Liver (tissue), 9 donors: Measurements from ENCODE around the gene FGFRL1. TPM values are rescaled to one million over a fixed set of nuclear protein-coding genes. Genes with fewer than 3 reads are reported as not detected.
"Not testable (repeated sequence)": the region's sequence is repeated elsewhere in the genome, so short reads cannot be mapped to it uniquely, and the experiment has no call there.

Source experiments
- DNase-seq: peaks from one replicate; pipeline ENCODE4 v3.0.0-alpha.2; 2017; ENCODE audit warnings: low spot score
- H3K27ac ChIP-seq, 2 donors: one replicate each; pipeline ENCODE4 v1.7.0; 2013; ENCODE audit warnings: inconsistent platforms in 2 of 2, low read length in 2 of 2, control low read depth in 1 of 2, low read depth in 1 of 2, mild to moderate bottlenecking in 1 of 2
- H3K27me3 ChIP-seq, 4 donors: one replicate each; pipeline versions ENCODE4 v1.6.1 to v1.7.0; 2013; ENCODE audit warnings: low read length in 3 of 4, inconsistent platforms in 1 of 4, mild to moderate bottlenecking in 1 of 4, moderate library complexity in 1 of 4; ENCODE audit not compliant: control insufficient read depth in 4 of 4, insufficient read depth in 4 of 4
- H3K36me3 ChIP-seq, 4 donors: one replicate each; pipeline versions ENCODE4 v1.6.1 to v1.7.0; 2013; ENCODE audit warnings: low read length in 3 of 4, mild to moderate bottlenecking in 3 of 4, low read depth in 1 of 4, moderate library complexity in 1 of 4; ENCODE audit not compliant: control insufficient read depth in 4 of 4, insufficient read depth in 3 of 4
- H3K4me1 ChIP-seq, 4 donors: one replicate each; pipeline versions ENCODE4 v1.6.1 to v1.7.0; 2013; ENCODE audit warnings: low read length in 3 of 4, mild to moderate bottlenecking in 3 of 4, moderate library complexity in 1 of 4; ENCODE audit not compliant: control insufficient read depth in 4 of 4, insufficient read depth in 4 of 4
- H3K4me3 ChIP-seq, 3 donors: one replicate each; pipeline versions ENCODE4 v1.6.1 to v1.7.0; 2013; ENCODE audit warnings: low read length in 3 of 3, control low read depth in 1 of 3, low read depth in 1 of 3, mild to moderate bottlenecking in 1 of 3
- H3K9ac ChIP-seq, 2 donors: one replicate each; pipeline ENCODE4 v1.7.0; 2013; ENCODE audit warnings: low read length in 2 of 2, mild to moderate bottlenecking in 2 of 2, moderate library complexity in 2 of 2, control low read depth in 1 of 2, low read depth in 1 of 2
- H3K9me3 ChIP-seq, 4 donors: one replicate each; pipeline versions ENCODE4 v1.6.1 to v1.7.0; 2013; ENCODE audit warnings: low read length in 3 of 4; ENCODE audit not compliant: control insufficient read depth in 4 of 4
- EGR1 ChIP-seq, 2 donors: IDR thresholded peaks; 2 replicates each; pipeline ENCODE4 v1.6.1; 2016 to 2018; ENCODE audit warnings: antibody characterized with exemption in 2 of 2, low read depth in 2 of 2
- FOXA1 ChIP-seq: IDR thresholded peaks from 2 replicates; pipeline ENCODE4 v1.6.1; 2016; ENCODE audit warnings: antibody characterized with exemption
- FOXA2 ChIP-seq: IDR thresholded peaks from 2 replicates; pipeline ENCODE4 v1.6.1; 2016; ENCODE audit warnings: antibody characterized with exemption
- GABPA ChIP-seq, 2 donors: IDR thresholded peaks in 1 of 2; conservative IDR thresholded peaks in 1 of 2; 2 replicates each; pipeline ENCODE4 v1.6.1; 2016; ENCODE audit warnings: antibody characterized with exemption in 2 of 2, mild to moderate bottlenecking in 1 of 2, moderate library complexity in 1 of 2
- HNF4A ChIP-seq, 2 donors: conservative IDR thresholded peaks; 2 replicates each; pipeline ENCODE4 v1.6.1; 2016; ENCODE audit warnings: antibody characterized with exemption in 2 of 2, mild to moderate bottlenecking in 2 of 2
- HNF4G ChIP-seq: IDR thresholded peaks from 2 replicates; pipeline ENCODE4 v1.6.1; 2016; ENCODE audit warnings: antibody characterized with exemption
- JUND ChIP-seq, 2 donors: IDR thresholded peaks; 2 replicates each; pipeline ENCODE4 v1.6.1; 2016; ENCODE audit warnings: antibody characterized with exemption in 2 of 2
- NR2F2 ChIP-seq: IDR thresholded peaks from 2 replicates; pipeline ENCODE4 v1.6.1; 2016; ENCODE audit warnings: antibody characterized with exemption
- RAD21 ChIP-seq, 2 donors: IDR thresholded peaks; 2 replicates each; pipeline ENCODE4 v1.6.1; 2016; ENCODE audit warnings: antibody characterized with exemption in 2 of 2, mild to moderate bottlenecking in 2 of 2
- RXRA ChIP-seq, 2 donors: IDR thresholded peaks; 2 replicates each; pipeline ENCODE4 v1.6.1; 2017 to 2018; ENCODE audit warnings: antibody characterized with exemption in 2 of 2, mild to moderate bottlenecking in 1 of 2
- SP1 ChIP-seq: IDR thresholded peaks from 2 replicates; pipeline ENCODE4 v1.6.1; 2018; ENCODE audit warnings: antibody characterized with exemption, mild to moderate bottlenecking
- TAF1 ChIP-seq: conservative IDR thresholded peaks from 2 replicates; pipeline ENCODE4 v1.6.1; 2016; ENCODE audit warnings: antibody characterized with exemption, mild to moderate bottlenecking
- YY1 ChIP-seq: IDR thresholded peaks from 2 replicates; pipeline ENCODE4 v1.6.1; 2016; ENCODE audit warnings: antibody characterized with exemption, mild to moderate bottlenecking
- WGBS: extraction: QIAGEN DNeasy Blood & Tissue Kit; methylation state at CpG from one replicate; pipeline ENCODE4 v1.1.7; 2013; 5-methylcytosine and 5-hydroxymethylcytosine counted together
- polyA plus RNA-seq, 2 donors: library from polyadenylated mRNA; stranded (reverse) in 1 of 2; unstranded in 1 of 2; fragments of 200-250 nt in 1 of 2; fragments of >200 nt in 1 of 2; fragmentation: Nextera tagmentation in 1 of 2; extraction: Ambion mirVana in 1 of 2; gene quantifications; one replicate each; pipeline versions ENCODE4 v1.2.1 to v1.2.3, GENCODE V29; 2013 to 2015
- total RNA-seq, 2 donors: library from RNA; depleted of rRNA; stranded (reverse); fragments of >200 nt; gene quantifications; one replicate each; pipeline ENCODE4 v1.2.3, GENCODE V29; 2014
- TF ChIP-seq, protein P1 (sequence below): IDR thresholded peaks from 2 replicates; pipeline ENCODE4 v1.6.1; 2016; ENCODE audit warnings: antibody characterized with exemption
- TF ChIP-seq, protein P2 (sequence below): IDR thresholded peaks from 2 replicates; pipeline ENCODE4 v1.6.1; 2016; ENCODE audit warnings: antibody characterized with exemption
- TF ChIP-seq, protein P3 (sequence below): IDR thresholded peaks from 2 replicates; pipeline ENCODE4 v1.6.1; 2016; ENCODE audit warnings: antibody characterized with exemption, mild to moderate bottlenecking
- TF ChIP-seq, protein P4 (sequence below): fragments of 150-350 bp; IDR thresholded peaks from 2 replicates; pipeline ENCODE4 v1.5.1; 2017; ENCODE audit warnings: improper control_type of control experiment, low read depth, low read length; ENCODE audit not compliant: missing input control
- TF ChIP-seq, protein P5 (sequence below): IDR thresholded peaks from 2 replicates; pipeline ENCODE4 v1.6.1; 2016; ENCODE audit warnings: antibody characterized with exemption
- donor health status: healthy.
- donor health status: healthy.
- donor health status: healthy.
- donor health status: healthy.
- donor health status: healthy.

FGFRL1 gene
- total and polyA plus RNA-seq, 4 donors, result 14.2 to 49.1 (median 22.4) TPM

DNA sequence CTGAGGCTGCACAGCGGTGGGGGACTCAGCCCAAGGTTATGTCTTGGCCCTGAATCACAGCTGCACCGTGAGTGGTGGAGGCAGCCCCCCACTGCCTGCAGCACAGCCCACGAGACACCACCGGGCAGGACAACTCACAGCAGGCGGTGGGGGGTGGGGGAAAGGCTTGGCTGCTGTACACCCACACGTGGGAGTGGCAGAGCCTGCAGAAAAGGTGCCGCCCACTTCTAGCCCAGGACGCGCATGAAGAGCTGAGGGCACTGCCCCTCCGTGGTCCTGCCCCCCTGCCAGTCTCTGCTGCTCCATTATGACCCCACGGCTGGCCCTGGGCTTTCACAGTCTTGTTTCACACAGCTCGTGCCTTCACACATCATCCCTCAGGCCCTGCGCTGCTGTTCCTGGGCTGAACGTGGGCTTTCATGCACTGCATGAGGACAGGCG lies 40.8 kb downstream of the FGFRL1 start (continued):
- TF ChIP-seq, protein P1, sequence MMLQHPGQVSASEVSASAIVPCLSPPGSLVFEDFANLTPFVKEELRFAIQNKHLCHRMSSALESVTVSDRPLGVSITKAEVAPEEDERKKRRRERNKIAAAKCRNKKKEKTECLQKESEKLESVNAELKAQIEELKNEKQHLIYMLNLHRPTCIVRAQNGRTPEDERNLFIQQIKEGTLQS, result no peak
- TF ChIP-seq, protein P2, sequence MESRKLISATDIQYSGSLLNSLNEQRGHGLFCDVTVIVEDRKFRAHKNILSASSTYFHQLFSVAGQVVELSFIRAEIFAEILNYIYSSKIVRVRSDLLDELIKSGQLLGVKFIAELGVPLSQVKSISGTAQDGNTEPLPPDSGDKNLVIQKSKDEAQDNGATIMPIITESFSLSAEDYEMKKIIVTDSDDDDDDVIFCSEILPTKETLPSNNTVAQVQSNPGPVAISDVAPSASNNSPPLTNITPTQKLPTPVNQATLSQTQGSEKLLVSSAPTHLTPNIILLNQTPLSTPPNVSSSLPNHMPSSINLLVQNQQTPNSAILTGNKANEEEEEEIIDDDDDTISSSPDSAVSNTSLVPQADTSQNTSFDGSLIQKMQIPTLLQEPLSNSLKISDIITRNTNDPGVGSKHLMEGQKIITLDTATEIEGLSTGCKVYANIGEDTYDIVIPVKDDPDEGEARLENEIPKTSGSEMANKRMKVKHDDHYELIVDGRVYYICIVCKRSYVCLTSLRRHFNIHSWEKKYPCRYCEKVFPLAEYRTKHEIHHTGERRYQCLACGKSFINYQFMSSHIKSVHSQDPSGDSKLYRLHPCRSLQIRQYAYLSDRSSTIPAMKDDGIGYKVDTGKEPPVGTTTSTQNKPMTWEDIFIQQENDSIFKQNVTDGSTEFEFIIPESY, result no peak
- no peak for TF ChIP-seq JUND (IDR thresholded peaks at IDR 0.05)
- no peak for TF ChIP-seq GABPA (IDR thresholded peaks at IDR 0.05 in 1 of 2, conservative IDR thresholded peaks at IDR 0.05 in 1 of 2)

DNA sequence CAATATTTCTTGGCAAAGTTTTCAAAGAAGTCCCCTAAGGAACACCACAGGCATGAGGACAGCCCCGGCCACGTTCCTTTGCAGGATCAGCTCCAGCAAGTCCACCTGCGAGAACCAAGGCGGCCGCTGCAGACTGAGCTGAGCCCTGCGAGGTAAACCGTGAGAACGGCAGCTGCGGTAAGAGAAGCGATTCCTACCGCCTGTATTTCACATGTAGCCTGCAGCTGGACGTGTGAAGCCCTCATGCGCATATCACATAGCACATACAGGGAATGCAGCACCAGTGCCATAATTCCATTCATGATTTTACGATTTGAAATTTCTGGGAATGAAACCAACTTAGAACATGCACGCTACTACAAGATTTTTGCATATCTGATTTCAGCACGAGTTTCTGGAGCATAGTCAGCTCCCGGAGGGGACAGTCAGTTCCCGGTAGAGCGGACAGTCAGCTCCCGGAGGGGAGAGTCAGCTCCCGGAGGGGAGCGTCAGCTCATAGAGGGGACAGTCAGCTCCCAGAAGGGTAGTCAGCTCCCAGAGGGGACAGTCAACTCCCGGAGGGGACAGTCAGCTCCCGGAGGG lies 41.7 kb downstream of the FGFRL1 start:
- TF ChIP-seq GABPA (IDR thresholded peaks at IDR 0.05 in 1 of 2, conservative IDR thresholded peaks at IDR 0.05 in 1 of 2), result no peak
- no peak for TF ChIP-seq HNF4G
- no peak for TF ChIP-seq EGR1 (IDR thresholded peaks at IDR 0.05; ENCODE audit: low read depth in 2 of 2)
- TF ChIP-seq TAF1, result no peak
- TF ChIP-seq, protein P3, sequence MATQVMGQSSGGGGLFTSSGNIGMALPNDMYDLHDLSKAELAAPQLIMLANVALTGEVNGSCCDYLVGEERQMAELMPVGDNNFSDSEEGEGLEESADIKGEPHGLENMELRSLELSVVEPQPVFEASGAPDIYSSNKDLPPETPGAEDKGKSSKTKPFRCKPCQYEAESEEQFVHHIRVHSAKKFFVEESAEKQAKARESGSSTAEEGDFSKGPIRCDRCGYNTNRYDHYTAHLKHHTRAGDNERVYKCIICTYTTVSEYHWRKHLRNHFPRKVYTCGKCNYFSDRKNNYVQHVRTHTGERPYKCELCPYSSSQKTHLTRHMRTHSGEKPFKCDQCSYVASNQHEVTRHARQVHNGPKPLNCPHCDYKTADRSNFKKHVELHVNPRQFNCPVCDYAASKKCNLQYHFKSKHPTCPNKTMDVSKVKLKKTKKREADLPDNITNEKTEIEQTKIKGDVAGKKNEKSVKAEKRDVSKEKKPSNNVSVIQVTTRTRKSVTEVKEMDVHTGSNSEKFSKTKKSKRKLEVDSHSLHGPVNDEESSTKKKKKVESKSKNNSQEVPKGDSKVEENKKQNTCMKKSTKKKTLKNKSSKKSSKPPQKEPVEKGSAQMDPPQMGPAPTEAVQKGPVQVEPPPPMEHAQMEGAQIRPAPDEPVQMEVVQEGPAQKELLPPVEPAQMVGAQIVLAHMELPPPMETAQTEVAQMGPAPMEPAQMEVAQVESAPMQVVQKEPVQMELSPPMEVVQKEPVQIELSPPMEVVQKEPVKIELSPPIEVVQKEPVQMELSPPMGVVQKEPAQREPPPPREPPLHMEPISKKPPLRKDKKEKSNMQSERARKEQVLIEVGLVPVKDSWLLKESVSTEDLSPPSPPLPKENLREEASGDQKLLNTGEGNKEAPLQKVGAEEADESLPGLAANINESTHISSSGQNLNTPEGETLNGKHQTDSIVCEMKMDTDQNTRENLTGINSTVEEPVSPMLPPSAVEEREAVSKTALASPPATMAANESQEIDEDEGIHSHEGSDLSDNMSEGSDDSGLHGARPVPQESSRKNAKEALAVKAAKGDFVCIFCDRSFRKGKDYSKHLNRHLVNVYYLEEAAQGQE, result no peak
- no peak for TF ChIP-seq JUND (IDR thresholded peaks at IDR 0.05)
- TF ChIP-seq, protein P1, result no peak
- TF ChIP-seq, protein P4, sequence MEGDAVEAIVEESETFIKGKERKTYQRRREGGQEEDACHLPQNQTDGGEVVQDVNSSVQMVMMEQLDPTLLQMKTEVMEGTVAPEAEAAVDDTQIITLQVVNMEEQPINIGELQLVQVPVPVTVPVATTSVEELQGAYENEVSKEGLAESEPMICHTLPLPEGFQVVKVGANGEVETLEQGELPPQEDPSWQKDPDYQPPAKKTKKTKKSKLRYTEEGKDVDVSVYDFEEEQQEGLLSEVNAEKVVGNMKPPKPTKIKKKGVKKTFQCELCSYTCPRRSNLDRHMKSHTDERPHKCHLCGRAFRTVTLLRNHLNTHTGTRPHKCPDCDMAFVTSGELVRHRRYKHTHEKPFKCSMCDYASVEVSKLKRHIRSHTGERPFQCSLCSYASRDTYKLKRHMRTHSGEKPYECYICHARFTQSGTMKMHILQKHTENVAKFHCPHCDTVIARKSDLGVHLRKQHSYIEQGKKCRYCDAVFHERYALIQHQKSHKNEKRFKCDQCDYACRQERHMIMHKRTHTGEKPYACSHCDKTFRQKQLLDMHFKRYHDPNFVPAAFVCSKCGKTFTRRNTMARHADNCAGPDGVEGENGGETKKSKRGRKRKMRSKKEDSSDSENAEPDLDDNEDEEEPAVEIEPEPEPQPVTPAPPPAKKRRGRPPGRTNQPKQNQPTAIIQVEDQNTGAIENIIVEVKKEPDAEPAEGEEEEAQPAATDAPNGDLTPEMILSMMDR, result no peak
- TF ChIP-seq FOXA2, result no peak
- TF ChIP-seq, protein P2, result no peak
- no peak for TF ChIP-seq RXRA (IDR thresholded peaks at IDR 0.05)
- TF ChIP-seq YY1, result no peak
- TF ChIP-seq, protein P5, sequence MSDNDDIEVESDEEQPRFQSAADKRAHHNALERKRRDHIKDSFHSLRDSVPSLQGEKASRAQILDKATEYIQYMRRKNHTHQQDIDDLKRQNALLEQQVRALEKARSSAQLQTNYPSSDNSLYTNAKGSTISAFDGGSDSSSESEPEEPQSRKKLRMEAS, result no peak
- no peak for TF ChIP-seq NR2F2
- TF ChIP-seq SP1, result no peak
- TF ChIP-seq RAD21 (IDR thresholded peaks at IDR 0.05), result no peak
- TF ChIP-seq FOXA1, result no peak
- TF ChIP-seq HNF4A (conservative IDR thresholded peaks at IDR 0.05), result no peak
- Histone ChIP-seq H3K4me3 (no peak overlapping the region), H3K4me1 (peaks cover 0 to 2% (median 0%) of the 10 kb centered on the region in 4 donors), H3K9me3 (no peaks in the 10 kb centered on the region), H3K27ac (no peak overlapping the region), H3K36me3 (no peaks in the 10 kb centered on the region), H3K27me3 (peaks cover 0 to 10% (median 5%) of the 10 kb centered on the region in 4 donors), H3K9ac (no peak overlapping the region)
- 62% methylated on average over 24 of the region's 24 CpGs for WGBS
- DNase-seq, result no peak

DNA sequence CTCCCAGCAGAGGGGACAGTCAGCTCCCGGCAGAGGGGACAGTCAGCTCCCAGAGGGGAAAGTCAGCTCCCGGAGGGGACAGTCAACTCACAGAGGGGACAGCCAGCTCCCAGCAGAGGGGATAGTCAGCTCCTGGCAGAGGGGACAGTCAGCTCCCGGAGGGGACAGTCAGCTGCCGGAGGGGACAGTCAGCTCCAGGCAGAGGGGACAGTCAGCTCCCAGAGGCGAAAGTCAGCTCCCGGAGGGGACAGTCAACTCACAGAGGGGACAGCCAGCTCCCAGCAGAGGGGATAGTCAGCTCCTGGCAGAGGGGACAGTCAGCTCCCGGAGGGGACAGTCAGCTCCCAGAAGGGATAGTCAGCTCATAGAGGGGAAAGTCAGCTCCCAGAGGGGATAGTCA lies 42.5 kb downstream of the FGFRL1 start:
- not testable (repeated sequence) for H3K36me3 ChIP-seq, DNase-seq, H3K27ac ChIP-seq, H3K4me1 ChIP-seq, H3K4me3 ChIP-seq, H3K9me3 ChIP-seq, H3K9ac ChIP-seq
- H3K27me3 ChIP-seq, result peaks cover 0 to 14% (median 6%) of the 10 kb centered on the region in 4 donors
- WGBS, result 54% methylated on average over 7 of the region's 7 CpGs
